ENCODE measurements around the gene ARMC6. TPM values are rescaled to one million over a fixed set of nuclear protein-coding genes. Genes with fewer than 3 reads are reported as not detected.
A peak's percentile ranks its signal among the peaks of the same experiment; 100 is the strongest.

The ARMC6 gene
- polyA plus RNA-seq, 1 donor from 2014 or later = 27.9 TPM

DNA sequence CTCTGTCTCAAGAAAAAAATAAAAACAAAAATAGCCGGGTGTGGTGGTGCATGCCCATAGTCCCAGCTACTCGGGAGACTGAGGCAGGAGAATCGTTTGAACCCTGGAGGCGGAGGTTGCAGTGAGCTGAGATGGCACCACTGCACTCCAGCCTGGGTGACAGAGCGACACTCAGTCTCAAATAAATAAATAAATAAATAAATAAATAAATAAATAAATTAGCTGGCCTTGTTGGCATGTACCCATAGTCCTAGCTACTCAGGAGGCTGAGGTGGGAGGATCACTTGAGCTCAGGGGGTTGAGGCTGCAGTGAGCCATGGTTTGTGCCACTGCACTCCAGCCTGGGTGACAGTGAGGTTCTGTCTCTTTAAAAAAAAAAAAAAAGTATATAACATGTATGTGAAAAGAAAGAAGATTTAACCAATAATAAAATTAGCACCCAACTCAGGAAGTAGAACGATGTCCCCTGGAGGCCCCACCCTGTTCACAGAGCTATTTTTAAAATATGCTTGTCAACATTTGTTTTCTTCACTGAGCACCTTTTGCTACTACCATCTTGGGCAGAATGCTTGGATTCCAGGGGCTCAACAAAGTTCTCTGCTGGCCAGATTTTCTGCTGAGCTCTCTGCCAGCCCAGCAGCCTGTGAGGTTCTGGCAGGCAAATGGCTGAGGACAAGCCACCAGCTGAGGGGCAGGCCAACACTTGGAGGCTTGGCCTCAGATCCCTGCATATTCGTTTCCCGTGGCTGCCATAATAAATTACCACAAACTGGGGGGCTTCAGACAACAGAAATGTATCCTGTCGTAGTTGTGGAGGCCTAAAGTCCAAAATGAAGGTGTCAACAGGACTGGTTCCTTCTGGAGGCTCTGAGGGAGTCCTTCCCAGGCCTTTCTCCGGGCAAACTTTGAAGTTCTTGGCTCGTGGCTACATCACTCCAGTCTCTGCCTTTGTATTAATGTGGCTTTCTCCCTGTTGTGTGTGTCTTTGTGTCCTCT, 35.6 kb downstream of the ARMC6 start:
- peak overlapping the region; percentile 84 to 98 (median 96) for H3K4me3 Mint-ChIP-seq
- H3K27me3 Mint-ChIP-seq = no peaks in the 10 kb centered on the region
- H3K9me3 Mint-ChIP-seq = no peaks in the 10 kb centered on the region
- H3K4me1 Mint-ChIP-seq = peaks cover 24 to 46% (median 38%) of the 10 kb centered on the region in 3 donors
- H3K36me3 Mint-ChIP-seq = peaks cover 9% of the 10 kb centered on the region
- H3K27ac Mint-ChIP-seq = peak overlapping the region; percentile 85 to 88 (median 88)

DNA sequence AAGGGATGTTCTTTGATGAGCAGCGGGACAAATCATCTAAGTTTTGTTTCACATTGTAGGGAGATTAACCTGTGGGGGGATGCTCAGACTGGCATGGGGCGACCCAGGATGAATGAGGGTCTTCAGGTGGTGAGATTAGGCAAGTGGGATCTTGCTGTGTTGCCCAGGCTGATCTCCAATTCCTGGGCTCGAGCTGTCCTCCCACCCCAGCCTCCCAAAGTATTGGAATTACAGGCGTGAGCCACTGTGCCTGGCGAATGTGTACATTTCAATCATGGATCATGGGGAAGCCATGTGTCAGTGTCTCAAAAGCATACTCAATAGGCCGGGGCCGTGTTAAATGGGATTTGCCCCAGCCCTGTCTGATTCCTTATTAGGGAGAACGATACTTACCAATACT, 38.5 kb downstream of the ARMC6 start:
- Mint-ChIP-seq H3K4me1 (peaks cover 23 to 53% (median 41%) of the 10 kb centered on the region in 3 donors), H3K27me3 (no peaks in the 10 kb centered on the region), H3K9me3 (no peaks in the 10 kb centered on the region), H3K4me3 (peak overlapping the region in 2 of 4 donors; percentile 72 to 74), H3K36me3 (peaks cover 11% of the 10 kb centered on the region), H3K27ac (peak overlapping the region in 1 of 3 donors; percentile 64)

DNA sequence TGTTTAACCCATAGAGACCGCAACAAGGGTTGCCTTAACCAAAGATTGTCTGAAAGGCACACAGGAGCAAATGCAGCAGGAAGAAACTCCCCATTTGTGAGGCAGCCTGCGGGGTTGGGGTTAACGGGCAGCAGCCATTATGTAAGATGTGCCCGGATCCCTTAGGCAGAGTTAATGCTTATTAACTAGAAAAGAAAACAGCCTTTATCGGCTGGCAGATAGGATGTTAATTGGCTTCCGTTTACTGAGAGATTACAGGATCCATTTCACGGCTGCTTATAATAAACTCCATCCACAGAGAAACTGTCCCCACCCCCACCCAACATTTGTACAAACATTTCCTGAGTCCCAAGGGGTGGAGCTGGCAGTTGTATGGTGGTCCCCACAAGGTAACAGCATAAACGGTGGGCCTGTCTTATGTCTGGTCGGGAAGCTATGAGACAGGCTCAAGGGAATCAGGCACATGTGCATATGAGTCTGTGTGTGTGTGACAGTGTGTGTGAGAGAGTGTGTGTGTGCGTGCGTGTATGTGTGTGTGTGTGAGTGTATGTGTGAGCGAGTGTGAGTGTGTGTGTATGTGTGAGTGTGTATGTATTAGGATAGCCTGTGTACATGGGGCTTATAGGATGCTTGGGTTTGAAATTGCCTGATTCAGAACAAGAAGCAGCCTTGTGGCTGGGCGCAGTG, 40.9 kb downstream of the ARMC6 start:
- Mint-ChIP-seq H3K9me3 (no peaks in the 10 kb centered on the region), H3K27me3 (no peaks in the 10 kb centered on the region), H3K4me1 (peaks cover 17 to 52% (median 35%) of the 10 kb centered on the region in 3 donors), H3K4me3 (no peak overlapping the region), H3K36me3 (peaks cover 10% of the 10 kb centered on the region), H3K27ac (peak overlapping the region in 1 of 3 donors; percentile 59)

DNA sequence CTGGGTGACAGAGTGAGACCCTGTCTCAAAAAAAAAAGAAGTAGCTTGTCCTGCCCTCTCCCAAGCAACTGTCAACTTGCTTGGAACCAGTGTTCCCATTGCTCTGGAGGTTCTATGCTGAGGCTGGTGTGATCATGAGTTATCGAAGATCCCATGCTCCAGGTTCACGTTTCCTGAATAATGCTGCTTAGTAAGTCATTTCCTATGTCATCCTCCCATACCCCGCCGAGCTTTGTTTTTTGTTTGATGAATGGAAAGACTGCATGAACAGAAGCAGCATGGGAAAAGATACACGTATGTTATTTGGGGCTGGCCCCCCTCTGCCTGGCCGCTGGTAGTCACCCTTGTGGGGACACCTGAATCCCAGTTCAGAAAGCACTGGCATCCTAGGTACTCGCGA, 41.7 kb downstream of the ARMC6 start:
- H3K4me1 Mint-ChIP-seq = peaks cover 13 to 51% (median 34%) of the 10 kb centered on the region in 3 donors
- H3K27me3 Mint-ChIP-seq = no peaks in the 10 kb centered on the region
- H3K9me3 Mint-ChIP-seq = no peaks in the 10 kb centered on the region
- peak overlapping the region in 1 of 4 donors; percentile 18 for H3K4me3 Mint-ChIP-seq
- H3K27ac Mint-ChIP-seq = peak overlapping the region in 1 of 3 donors; percentile 59
- H3K36me3 Mint-ChIP-seq = peaks cover 11% of the 10 kb centered on the region

DNA sequence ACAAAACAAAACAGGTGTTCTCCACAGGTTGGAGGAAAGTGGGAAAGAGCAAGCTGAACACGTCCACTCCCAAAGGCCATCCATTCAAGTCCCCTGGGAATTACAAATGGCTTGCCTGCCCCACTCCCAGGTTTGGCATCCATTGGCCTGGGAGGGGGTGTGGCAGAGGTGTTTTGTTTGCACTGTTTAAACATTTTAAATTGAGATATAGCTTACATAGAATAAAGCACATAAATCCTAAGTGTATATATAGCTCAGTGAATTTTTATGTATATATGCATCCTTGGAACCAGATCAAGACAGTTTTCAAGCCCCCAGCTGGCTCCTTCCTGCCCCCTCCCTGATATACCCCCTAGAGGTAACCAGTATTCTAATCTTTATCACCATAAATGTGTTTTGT, 43.1 kb downstream of the ARMC6 start:
- Mint-ChIP-seq H3K9me3 (no peaks in the 10 kb centered on the region), H3K4me1 (peaks cover 13 to 42% (median 28%) of the 10 kb centered on the region in 3 donors), H3K27ac (no peak overlapping the region)

DNA sequence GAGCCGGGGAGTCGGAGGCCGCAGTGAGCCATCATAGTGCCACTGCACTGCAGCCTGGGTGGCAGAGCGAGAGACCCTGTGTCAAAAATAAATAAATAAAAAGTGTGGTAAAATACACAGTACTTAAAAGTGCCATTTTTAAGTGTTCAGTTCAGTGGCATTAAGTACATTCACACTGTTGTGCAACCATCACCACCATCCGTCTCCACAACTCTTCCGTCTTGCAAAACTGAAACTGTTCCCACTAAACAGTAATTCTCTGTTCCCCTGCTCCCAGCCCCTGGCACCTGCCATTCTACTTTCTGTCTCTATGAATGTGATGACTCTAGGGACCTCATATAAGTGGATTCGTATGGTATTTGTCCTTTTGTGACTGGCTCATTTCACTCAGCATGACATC, 43.7 kb downstream of the ARMC6 start:
- H3K4me3 Mint-ChIP-seq = no peak overlapping the region
- H3K36me3 Mint-ChIP-seq = peaks cover 9% of the 10 kb centered on the region
- peaks cover 10 to 43% (median 27%) of the 10 kb centered on the region in 3 donors for H3K4me1 Mint-ChIP-seq
- H3K27me3 Mint-ChIP-seq = no peaks in the 10 kb centered on the region
- H3K27ac Mint-ChIP-seq = no peak overlapping the region
- H3K9me3 Mint-ChIP-seq = no peaks in the 10 kb centered on the region

More for the DNA sequence above, 43.1 kb downstream of the ARMC6 start:
- peaks cover 9% of the 10 kb centered on the region for H3K36me3 Mint-ChIP-seq
- H3K27me3 Mint-ChIP-seq = no peaks in the 10 kb centered on the region
- H3K4me3 Mint-ChIP-seq = no peak overlapping the region

DNA sequence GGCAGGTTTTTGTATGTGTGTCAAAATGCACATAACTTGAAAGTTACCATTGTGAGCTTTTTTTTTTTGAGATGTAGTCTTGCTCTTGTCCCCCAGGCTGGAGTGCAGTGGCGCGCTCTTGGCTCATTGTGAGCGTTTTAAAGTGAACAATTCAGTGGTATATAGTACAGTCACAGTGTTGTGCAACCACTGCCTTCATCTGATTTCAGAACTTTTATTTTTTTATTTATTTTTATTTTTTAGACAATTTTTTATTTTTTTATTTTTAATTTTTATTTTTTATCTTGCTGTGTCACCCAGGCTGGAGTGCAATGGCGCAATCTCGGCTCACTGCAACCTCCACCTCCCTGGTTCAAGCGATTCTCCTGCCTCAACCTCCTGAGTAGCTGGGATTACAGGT, 45.4 kb downstream of the ARMC6 start:
- H3K9me3 Mint-ChIP-seq = no peaks in the 10 kb centered on the region

DNA sequence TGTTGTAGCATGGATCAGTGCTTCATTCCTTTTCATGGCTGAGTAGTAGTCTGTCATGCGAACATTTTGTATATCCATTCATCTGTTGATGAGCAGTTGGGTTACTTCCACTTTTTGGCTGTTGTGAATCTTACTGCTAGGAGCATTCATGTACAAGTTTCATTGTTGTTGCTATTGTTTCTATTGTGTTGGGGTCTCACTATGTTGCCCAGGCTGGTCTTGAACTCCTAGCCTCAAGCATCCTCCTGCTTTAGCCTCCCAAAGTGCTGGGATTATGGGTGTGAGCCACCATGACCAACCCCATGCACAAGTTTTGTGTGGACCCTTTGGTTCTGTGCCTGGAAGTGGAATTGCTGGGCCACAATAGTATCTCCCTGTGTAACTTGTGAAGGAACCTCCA, 46.2 kb downstream of the ARMC6 start:
- Mint-ChIP-seq H3K4me3 (no peak overlapping the region), H3K4me1 (peaks cover 9 to 34% (median 25%) of the 10 kb centered on the region in 3 donors), H3K27ac (peak overlapping the region in 1 of 3 donors; percentile 53), H3K27me3 (no peaks in the 10 kb centered on the region), H3K36me3 (peaks cover 8% of the 10 kb centered on the region), H3K9me3 (no peaks in the 10 kb centered on the region)

More for the DNA sequence above, 45.4 kb downstream of the ARMC6 start:
- Mint-ChIP-seq H3K36me3 (peaks cover 9% of the 10 kb centered on the region), H3K27me3 (no peaks in the 10 kb centered on the region), H3K4me3 (no peak overlapping the region), H3K27ac (peak overlapping the region in 1 of 3 donors; percentile 51), H3K4me1 (peaks cover 9 to 41% (median 27%) of the 10 kb centered on the region in 3 donors)

DNA sequence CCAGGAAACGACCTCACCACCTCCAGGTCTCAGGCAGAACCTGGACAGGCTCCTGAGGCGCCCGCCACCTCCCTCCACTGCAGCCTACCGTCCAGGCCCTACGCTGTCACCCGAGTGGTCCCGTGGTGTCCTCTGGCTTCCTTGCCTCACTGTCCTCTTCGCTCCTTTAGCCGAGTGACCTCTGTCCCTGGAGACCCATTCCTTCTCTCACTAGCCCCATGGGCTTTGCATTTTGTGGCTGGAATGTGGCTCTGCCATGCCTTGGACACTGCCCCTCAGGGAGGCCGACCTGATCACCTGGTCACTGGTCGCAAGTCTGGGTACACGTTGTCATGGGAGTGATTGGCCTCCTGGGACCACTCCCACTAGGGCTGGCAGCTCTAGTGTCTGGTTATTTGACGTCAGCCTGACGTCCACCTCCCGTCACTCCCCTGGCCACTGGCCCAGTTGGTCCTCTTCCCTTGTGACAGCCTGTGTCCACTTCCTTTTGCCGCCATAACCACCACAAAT, 48.3 kb downstream of the ARMC6 start:
- no peaks in the 10 kb centered on the region for H3K9me3 Mint-ChIP-seq
- H3K4me3 Mint-ChIP-seq = peak overlapping the region in 1 of 4 donors; percentile 12
- no peak overlapping the region for H3K27ac Mint-ChIP-seq
- no peaks in the 10 kb centered on the region for H3K27me3 Mint-ChIP-seq
- peaks cover 7% of the 10 kb centered on the region for H3K36me3 Mint-ChIP-seq
- H3K4me1 Mint-ChIP-seq = peaks cover 14 to 30% (median 27%) of the 10 kb centered on the region in 3 donors

DNA sequence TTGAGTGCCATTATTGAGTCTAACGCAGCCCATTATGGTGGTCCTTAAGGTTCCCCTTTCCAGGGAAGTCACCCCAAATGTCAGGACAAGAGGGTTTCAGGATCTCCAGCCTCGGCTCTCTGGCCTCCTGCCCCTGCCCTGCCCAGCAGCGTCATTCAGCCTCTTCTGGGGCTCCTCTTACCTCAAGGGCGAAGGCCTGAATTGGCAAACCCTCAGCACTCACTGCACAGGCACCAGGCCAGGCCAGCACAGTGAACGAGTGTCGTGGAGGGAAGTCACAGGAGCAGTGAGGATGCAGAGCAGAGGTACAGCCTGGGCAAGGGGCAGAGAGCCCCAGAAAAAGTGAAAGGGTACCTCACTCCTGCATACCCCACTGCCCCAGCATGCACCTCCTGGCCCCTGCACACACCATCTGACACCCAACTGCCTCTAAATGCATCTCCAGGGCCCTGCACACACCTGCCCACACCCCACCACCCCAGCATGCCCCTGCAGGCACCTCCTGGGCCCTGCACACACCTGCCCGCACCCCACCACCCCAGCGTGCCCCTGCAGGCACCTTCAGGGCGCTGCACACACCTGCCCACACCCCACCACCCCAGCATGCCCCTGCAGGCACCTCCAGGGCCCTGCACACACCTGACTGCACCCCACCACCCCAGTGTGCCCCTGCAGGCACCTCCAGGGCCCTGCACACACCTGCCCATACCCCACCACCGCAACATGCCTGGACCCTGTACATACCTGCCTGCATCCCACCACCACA, 50.2 kb downstream of the ARMC6 start:
- Mint-ChIP-seq H3K9me3 (no peaks in the 10 kb centered on the region), H3K36me3 (peaks cover 2% of the 10 kb centered on the region), H3K27ac (no peak overlapping the region), H3K4me1 (peaks cover 5 to 24% (median 24%) of the 10 kb centered on the region in 3 donors), H3K27me3 (no peaks in the 10 kb centered on the region), H3K4me3 (peak overlapping the region in 1 of 4 donors; percentile 55)

DNA sequence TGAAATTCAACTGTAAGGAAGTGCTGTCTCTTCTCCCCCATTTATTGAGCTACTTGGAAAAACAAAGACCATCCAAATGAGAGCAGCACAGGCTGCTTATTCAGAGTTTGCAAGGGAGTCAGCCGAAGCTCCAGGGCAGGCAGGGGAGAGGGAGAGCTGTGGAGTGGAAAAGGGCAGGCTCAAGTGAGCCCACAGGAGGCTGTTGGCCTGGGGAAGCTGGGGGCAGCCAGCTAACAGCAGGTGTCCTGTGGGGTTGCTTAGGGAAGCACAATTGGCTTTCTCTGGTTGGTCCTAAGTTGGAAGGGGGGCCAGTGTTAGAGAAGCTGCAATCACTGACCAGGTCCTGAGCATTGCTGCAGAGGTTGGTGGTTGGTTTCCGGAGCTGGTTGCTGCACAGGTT, 54.3 kb downstream of the ARMC6 start:
- Mint-ChIP-seq H3K36me3 (no peaks in the 10 kb centered on the region), H3K4me3 (no peak overlapping the region), H3K4me1 (peaks cover 5 to 16% (median 13%) of the 10 kb centered on the region in 3 donors), H3K27ac (peak overlapping the region in 1 of 3 donors; percentile 11), H3K27me3 (no peaks in the 10 kb centered on the region), H3K9me3 (no peaks in the 10 kb centered on the region)

DNA sequence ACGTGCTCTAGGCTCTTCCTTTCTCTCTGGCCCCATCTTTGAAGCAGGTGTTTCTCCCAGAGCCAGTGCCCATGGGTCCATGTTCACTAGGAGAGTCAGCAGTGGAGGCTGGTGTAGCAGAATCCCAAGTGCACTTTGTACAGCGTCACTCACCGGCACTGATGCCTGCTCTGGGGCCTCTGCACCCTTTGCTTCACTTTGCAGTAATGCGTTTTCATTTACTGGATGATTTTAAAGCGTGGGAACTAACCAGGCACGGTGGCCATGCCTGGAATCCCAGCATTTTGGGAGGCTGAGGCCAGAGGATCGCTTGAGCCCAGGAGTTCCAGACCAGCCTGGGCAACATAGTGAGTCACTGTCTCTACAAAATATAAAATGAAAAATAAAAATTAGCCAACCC, 61.1 kb downstream of the ARMC6 start:
- no peak overlapping the region for H3K27ac Mint-ChIP-seq
- H3K4me3 Mint-ChIP-seq = peak overlapping the region in 1 of 4 donors; percentile 60
- no peaks in the 10 kb centered on the region for H3K36me3 Mint-ChIP-seq
- no peaks in the 10 kb centered on the region for H3K27me3 Mint-ChIP-seq
- H3K9me3 Mint-ChIP-seq = no peaks in the 10 kb centered on the region
- peaks cover 0 to 6% (median 0%) of the 10 kb centered on the region in 3 donors for H3K4me1 Mint-ChIP-seq

DNA sequence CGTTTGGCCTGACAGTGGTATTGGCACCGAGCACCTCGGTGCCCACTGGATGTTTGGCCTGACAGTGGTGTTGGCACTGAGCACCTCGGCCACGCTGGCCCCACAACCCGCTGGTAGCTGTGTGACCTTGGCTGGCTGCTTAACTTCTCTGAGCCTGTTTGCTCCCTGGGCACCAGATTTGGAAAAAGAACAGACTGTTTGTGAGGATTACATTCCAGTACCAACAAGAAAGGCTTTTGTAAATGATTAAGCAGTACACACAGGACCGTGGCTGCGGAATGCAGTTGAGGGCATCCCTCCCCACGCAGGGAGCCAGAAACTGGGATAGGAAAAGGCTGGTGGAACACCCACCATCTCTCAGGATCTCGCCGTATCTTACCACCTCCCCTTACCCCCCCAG, 62.3 kb downstream of the ARMC6 start:
- Mint-ChIP-seq H3K27me3 (no peaks in the 10 kb centered on the region), H3K27ac (no peak overlapping the region)

More for the DNA sequence above, 62.3 kb downstream of the ARMC6 start:
- Mint-ChIP-seq H3K9me3 (no peaks in the 10 kb centered on the region), H3K4me1 (peaks cover 0 to 3% (median 2%) of the 10 kb centered on the region in 3 donors), H3K36me3 (peaks cover 3% of the 10 kb centered on the region), H3K4me3 (no peak overlapping the region)
